Pulmonary artery endothelial cell (primary cell): ENCODE results near the gene FCN2. TPM values are rescaled to one million over a fixed set of nuclear protein-coding genes. Genes with fewer than 3 reads are reported as not detected.
"Not testable (repeated sequence)": the region's sequence is repeated elsewhere in the genome, so short reads cannot be mapped to it uniquely, and the experiment has no call there.

Experiments
- DNase-seq: peaks from one replicate; pipeline ENCODE4 v3.0.0-alpha.2; 2011; ENCODE audit warnings: low read depth, low spot score
- total RNA-seq: library from RNA; depleted of rRNA; stranded (reverse); fragments of >200 nt; gene quantifications from 2 replicates; pipeline ENCODE4 v1.2.3, GENCODE V29; 2014

The FCN2 gene
- total RNA-seq, 1 donor from 2014 or later: not detected

DNA sequence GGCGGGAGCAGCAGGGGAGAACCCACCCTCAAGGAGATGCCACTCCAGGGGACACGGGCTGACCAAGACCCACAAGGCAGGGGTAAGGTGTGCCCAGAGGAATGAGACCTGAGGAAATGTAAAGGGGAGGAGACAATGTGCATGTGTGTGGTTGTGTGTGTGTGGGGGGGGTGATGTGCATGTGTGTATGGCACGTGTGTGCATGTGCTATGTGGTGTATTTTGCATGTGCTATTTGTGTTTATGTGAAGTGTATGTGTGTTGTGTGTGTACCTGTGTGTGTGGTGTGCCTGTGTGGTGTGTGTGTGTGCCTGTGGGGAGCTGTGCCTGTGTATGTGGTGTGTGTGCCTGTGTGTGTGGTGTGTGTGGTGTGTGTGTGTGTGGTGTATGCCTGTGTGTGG is 33.5 kb upstream of the FCN2 start:
- DNase-seq: no peak

GRCh38 chr9:134847752-134848432 is 32.7 kb upstream of the FCN2 start:
- no peak for DNase-seq

DNA sequence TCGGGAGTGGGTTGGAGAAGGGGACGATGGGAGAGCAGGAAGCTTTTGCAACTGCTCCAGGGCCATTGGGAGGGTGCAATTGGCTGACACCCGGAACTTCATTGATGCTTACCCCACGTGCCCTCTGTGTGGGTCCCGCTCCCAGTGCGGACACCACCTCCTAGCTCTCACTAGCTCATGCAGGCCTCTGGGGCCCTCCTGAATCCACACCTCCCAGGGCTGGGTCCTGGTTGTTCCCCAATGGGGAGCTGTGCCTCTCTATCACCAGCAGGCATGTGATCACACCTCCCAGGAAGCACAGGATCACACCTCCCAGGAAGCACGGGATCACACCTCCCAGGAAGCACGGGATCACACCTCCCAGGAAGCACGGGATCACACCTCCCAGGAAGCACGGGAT is 32.1 kb upstream of the FCN2 start:
- no peak for DNase-seq

- DNase-seq: no peak
Measured at GRCh38 chr9:134850611-134851010, 30.0 kb upstream of the FCN2 start.

DNA sequence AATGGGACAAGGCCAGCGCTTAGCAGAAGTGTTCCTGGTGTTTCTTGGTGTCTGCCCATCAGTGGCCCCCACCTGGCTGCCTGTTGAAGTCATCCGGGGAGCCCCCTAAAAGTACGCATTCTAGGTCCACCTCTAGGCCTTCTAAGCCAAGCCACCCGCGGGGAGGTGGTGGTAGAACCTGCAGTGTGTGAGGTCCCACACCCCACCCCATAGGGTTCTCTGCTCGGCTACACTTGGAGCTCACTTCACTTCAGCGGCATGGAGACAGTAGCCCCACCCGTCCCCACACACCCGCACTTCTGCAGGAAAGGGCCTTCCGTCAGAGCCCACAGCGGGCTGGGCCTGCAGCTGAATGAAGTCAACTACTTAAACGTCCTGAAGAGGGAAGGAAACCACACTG is 29.6 kb upstream of the FCN2 start:
- DNase-seq: no peak

- DNase-seq: no peak
Measured at GRCh38 chr9:134852906-134853654, 27.5 kb upstream of the FCN2 start.

- no peak for DNase-seq
Measured at GRCh38 chr9:134853893-134854292, 26.7 kb upstream of the FCN2 start.

DNA sequence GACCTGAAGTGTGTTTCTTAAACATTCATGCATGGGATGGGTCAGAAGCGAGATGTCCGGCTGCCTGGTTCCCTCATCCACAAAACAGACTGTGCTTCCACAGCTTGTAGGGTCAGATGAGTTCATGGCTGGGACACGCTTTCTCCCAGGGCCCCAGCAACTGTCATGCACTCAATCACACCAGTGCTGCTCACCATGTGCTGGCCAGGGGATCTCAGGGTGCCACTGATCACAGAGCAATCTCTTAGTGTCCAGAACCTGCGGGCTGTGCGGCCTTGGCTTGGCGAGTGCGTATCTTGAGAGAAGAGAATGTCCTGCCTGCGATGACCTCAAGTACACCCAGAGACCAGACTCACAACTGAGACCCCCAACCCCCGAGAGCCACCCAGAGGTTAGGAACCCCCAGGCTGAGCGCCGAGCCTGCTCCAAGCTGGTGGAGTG is 26.0 kb upstream of the FCN2 start:
- no peak for DNase-seq

GRCh38 chr9:134855231-134855899 is 25.2 kb upstream of the FCN2 start:
- no peak for DNase-seq

GRCh38 chr9:134855900-134856377 is 24.7 kb upstream of the FCN2 start:
- no peak for DNase-seq

GRCh38 chr9:134857451-134857850 is 23.2 kb upstream of the FCN2 start:
- DNase-seq: not testable (repeated sequence)

GRCh38 chr9:134858051-134858841 is 22.4 kb upstream of the FCN2 start:
- no peak for DNase-seq

- no peak for DNase-seq
Measured at GRCh38 chr9:134860510-134860909, 20.1 kb upstream of the FCN2 start.

- no peak for DNase-seq
Measured at GRCh38 chr9:134861595-134862334, 18.8 kb upstream of the FCN2 start.

DNA sequence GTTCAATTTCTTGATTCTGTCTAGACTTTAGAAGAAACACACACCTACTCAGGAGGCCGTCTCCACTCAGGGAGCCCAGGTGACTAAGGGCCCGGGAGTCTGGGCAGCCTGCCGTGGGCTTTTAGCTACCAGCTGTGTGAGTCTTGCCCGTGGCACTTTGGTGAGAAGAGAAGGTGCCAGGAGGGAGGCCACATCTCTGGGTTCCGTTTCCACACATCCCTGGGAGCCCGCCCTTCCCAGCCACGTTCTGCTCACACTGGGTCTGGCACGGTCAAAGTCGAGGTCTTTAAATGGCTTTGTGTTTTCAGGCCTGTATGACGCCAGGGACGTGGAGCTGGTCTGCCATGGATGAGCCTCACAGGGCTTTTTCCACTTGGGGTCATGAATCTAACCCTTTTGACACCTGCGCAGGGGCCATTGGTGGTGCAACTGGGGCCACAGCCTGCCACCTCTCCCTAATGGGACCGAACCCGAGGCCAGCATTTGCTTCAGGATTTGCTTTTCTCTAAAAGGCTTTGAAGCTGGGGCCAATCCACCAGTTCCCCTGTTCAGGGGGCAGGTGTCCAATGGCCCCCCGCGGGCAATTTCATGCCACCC is 17.2 kb upstream of the FCN2 start:
- no peak for DNase-seq

GRCh38 chr9:134863941-134864820 is 16.4 kb upstream of the FCN2 start:
- DNase-seq: no peak

- no peak for DNase-seq
Measured at GRCh38 chr9:134864821-134865190, 15.8 kb upstream of the FCN2 start.

DNA sequence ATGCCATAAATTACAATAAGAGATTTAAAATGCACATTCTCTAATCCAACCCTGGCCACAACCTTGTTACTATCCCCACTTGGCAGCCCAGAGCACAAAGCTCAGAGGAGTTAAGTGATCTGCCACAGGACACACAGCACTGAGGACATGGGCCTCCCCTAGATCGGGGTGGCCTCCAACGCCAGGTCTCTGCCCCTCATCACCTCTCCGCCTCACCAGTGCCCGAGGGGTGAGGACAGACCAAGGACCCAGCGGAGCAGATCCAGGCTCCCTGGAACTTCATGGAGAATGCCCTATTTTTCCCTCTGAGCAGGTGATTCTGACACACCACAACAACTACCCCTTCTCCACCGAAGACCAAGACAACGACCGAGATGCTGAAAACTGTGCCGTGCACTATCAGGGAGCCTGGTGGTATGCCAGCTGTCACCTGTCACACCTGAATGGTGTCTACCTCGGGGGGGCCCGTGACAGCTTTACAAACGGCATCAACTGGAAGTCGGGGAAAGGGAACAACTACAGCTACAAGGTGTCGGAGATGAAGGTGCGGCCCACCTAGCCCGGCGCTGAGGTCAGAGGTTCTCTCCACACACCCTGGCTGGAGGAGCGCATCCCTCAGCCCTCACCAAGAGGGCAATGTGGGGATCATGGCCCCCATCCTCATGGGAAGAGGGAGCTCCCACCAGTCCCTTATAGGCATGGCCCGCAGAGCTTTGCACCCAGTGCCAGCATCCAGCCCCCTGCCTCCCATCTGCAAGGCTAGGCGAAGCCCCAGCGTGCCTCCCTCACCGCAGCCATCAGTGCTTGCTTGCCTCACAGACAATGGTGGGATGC is 12.5 kb upstream of the FCN2 start:
- no peak for DNase-seq
